ENCODE measurements around the gene ZNF710. TPM values are rescaled to one million over a fixed set of nuclear protein-coding genes. Genes with fewer than 3 reads are reported as not detected.
A peak's percentile ranks its signal among the peaks of the same experiment; 100 is the strongest.

ZNF710 gene
- total and polyA plus RNA-seq, 9 of the 15 experiments (the other 6 are each of a cell fraction or from before 2014, with no cell fraction given): 0.56 to 14.2 (median 5.2) TPM

DNA sequence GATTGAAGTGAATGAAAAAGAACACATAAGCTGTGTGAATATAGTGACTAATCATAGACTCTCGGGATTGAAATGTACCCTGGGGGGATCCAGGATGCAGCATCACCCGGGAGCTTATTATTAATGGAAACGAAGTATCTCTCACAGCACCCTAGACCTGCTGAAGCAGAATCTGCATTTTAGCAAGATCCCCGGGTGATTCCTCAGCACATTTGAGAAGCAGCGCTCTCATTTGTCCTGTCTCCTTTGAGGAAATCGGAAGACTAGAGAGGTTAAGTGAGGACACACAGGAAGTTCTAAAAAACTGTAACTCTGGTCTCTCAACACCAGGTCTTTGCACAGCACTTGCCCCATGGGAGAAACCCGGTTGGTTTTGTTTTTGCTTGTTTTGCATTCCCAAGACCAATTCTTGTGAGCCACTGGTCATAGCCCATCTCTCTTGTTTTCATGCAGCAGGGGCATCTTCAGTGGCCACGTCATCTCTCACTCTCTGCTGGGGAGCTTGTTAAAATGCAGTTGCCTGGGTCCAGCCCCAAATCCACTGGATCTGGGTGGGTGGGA is 30.2 kb downstream of the ZNF710 start:
- FAIRE-seq (peak; percentile 68), ATAC-seq (no peak), DNase-seq (ENCODE audit: extremely low read depth in 1 of 4, low spot score in 3 of 4) (no peak)
- Histone ChIP-seq H3K9ac (ENCODE audit: insufficient read depth in 1 of 2, low read depth in 2 of 2, low read length in 2 of 2) (no peak overlapping the region), H3K36me3 (ENCODE audit: control insufficient read depth, insufficient read depth, low read length) (no peaks in the 10 kb centered on the region), H3K27ac (ENCODE audit: extremely low read depth, low read depth, low read length) (no peak overlapping the region), H3K4me1 (replicated peaks in 1 of 2; ENCODE audit: control insufficient read depth in 2 of 2, insufficient read depth in 2 of 2, low read length in 2 of 2) (peaks cover 19 to 26% of the 10 kb centered on the region in 2 experiments), H3K4me3 (no peak overlapping the region), H2AFZ (ENCODE audit: low read depth, low read length) (no peak overlapping the region), H3K27me3 (ENCODE audit: control insufficient read depth in 2 of 2, insufficient read depth in 2 of 2, low read length in 2 of 2) (no peaks in the 10 kb centered on the region), H4K20me1 (replicated peaks; ENCODE audit: control insufficient read depth, insufficient read depth, low read length) (no peaks in the 10 kb centered on the region), H3K4me2 (ENCODE audit: insufficient read depth, low read length) (no peak overlapping the region), H3K9me1 (ENCODE audit: control insufficient read depth, insufficient read depth, low read length) (no peaks in the 10 kb centered on the region), H3K9me3 (replicated peaks; ENCODE audit: control insufficient read depth, insufficient read depth, low read depth, low read length) (no peaks in the 10 kb centered on the region), H3K79me2 (ENCODE audit: control insufficient read depth, insufficient read depth, low read length) (no peaks in the 10 kb centered on the region)
- no TSS peak for BruUV-seq (replicated peaks)
- CTCF ChIA-PET (ENCODE audit: low intra/inter-chr PET ratio): no interaction called here
- intact Hi-C loops (cut with micrococcal nuclease): no loop called here
- 44% methylated on average over 7 of the region's 8 CpGs for WGBS (ENCODE audit: insufficient coverage, low coverage, missing lambda C conversion rate)
- in situ Hi-C loops (cut with MboI): no loop called here
- POLR2A ChIA-PET: interaction anchor here (1.2 to 1.4 kb wide), 2 partner anchors 8 to 13 kb away, joined by 3 to 6 read pairs; no protein-coding TSS in a partner anchor
- no peak for TF ChIP-seq SIX5 (IDR thresholded peaks at IDR 0.05; ENCODE audit: borderline replicate concordance in 1 of 2, insufficient read depth in 1 of 2, low read depth in 1 of 2, low read length in 2 of 2)
- TF ChIP-seq IFI16 (CRISPR knock-in tag; IDR thresholded peaks at IDR 0.05): no peak
- TF ChIP-seq, protein P1, sequence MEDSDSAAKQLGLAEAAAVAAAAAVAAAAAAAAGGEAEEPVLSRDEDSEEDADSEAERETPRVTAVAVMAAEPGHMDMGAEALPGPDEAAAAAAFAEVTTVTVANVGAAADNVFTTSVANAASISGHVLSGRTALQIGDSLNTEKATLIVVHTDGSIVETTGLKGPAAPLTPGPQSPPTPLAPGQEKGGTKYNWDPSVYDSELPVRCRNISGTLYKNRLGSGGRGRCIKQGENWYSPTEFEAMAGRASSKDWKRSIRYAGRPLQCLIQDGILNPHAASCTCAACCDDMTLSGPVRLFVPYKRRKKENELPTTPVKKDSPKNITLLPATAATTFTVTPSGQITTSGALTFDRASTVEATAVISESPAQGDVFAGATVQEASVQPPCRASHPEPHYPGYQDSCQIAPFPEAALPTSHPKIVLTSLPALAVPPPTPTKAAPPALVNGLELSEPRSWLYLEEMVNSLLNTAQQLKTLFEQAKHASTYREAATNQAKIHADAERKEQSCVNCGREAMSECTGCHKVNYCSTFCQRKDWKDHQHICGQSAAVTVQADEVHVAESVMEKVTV (CRISPR knock-in tag; IDR thresholded peaks at IDR 0.05): no peak
- TF ChIP-seq, protein P2, sequence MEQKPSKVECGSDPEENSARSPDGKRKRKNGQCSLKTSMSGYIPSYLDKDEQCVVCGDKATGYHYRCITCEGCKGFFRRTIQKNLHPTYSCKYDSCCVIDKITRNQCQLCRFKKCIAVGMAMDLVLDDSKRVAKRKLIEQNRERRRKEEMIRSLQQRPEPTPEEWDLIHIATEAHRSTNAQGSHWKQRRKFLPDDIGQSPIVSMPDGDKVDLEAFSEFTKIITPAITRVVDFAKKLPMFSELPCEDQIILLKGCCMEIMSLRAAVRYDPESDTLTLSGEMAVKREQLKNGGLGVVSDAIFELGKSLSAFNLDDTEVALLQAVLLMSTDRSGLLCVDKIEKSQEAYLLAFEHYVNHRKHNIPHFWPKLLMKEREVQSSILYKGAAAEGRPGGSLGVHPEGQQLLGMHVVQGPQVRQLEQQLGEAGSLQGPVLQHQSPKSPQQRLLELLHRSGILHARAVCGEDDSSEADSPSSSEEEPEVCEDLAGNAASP (IDR thresholded peaks at IDR 0.05): peak; percentile 56; the same call in 1 of the 2 replicates
- no peak for TF ChIP-seq SMARCC2 (IDR thresholded peaks at IDR 0.05; ENCODE audit: low read depth)
- no peak for TF ChIP-seq RUNX1 (IDR thresholded peaks at IDR 0.05; ENCODE audit: low read depth)
- TF ChIP-seq ETV1 (tag; conservative IDR thresholded peaks at IDR 0.05; ENCODE audit: low read depth): peak; percentile 47
- TF ChIP-seq ZNF57 (CRISPR knock-in tag; IDR thresholded peaks at IDR 0.05): no peak
- no peak for TF ChIP-seq HSF4 (CRISPR knock-in tag; IDR thresholded peaks at IDR 0.05; ENCODE audit: borderline replicate concordance)
- no peak for TF ChIP-seq ZNF644 (tag; IDR thresholded peaks at IDR 0.05; ENCODE audit: low read depth)
- no peak for TF ChIP-seq NFE2 (IDR thresholded peaks at IDR 0.05; ENCODE audit: low read depth)
- TF ChIP-seq JUNB (CRISPR knock-in tag; conservative IDR thresholded peaks at IDR 0.05): no peak
- TF ChIP-seq EWSR1 (IDR thresholded peaks at IDR 0.05; ENCODE audit: borderline replicate concordance, low read depth, partially characterized antibody): no peak
- no peak for TF ChIP-seq PHTF2 (CRISPR knock-in tag; IDR thresholded peaks at IDR 0.05)
- no peak for TF ChIP-seq CREBBP (IDR thresholded peaks at IDR 0.05; ENCODE audit: low read depth, low read length)
- no peak for TF ChIP-seq TEAD1 (CRISPR knock-in tag; IDR thresholded peaks at IDR 0.05)
- TF ChIP-seq BRF1 (IDR thresholded peaks at IDR 0.05; ENCODE audit: borderline replicate concordance, extremely low read depth, insufficient read length): no peak
- no peak for TF ChIP-seq NCOA1 (IDR thresholded peaks at IDR 0.05; ENCODE audit: low read depth)
- no peak for TF ChIP-seq ZNF79 (CRISPR knock-in tag; IDR thresholded peaks at IDR 0.05; ENCODE audit: low read depth)
- TF ChIP-seq SUPT5H (IDR thresholded peaks at IDR 0.05): no peak
- no peak for TF ChIP-seq TAF1 (IDR thresholded peaks at IDR 0.05; ENCODE audit: control insufficient read depth, extremely low read depth, insufficient read depth, low read length, severe bottlenecking)
- no peak for TF ChIP-seq HDAC2 (IDR thresholded peaks at IDR 0.05)
- TF ChIP-seq ELF1 (tag; IDR thresholded peaks at IDR 0.05): peak; percentile 16; the same call in 1 of the 2 replicates

All from K562 (cell line).